GM12878 (cell line): Measurements from ENCODE around the gene ECT2L. TPM values are rescaled to one million over a fixed set of nuclear protein-coding genes. Genes with fewer than 3 reads are reported as not detected.

Experiments used
- ATAC-seq: fragments of 200-7000 bp; cut with Tn5 transposase; 3 replicates; pipeline ENCODE4 v1.9.1; 2020; ENCODE audit warnings: mild to moderate bottlenecking, moderate library complexity
- BruUV-seq: library from RNA; stranded (reverse); fragments of 400-500 nt; replicated peaks from 2 replicates; lab custom pipeline; 2021; lab: Mats Ljungman, UMichigan
- CTCF ChIA-PET: fragments of 300-600 bp; sonication (Branson Sonifier 250); formaldehyde crosslinking; extraction: SDS; loops from one replicate; lab custom pipeline; 2021; ENCODE audit warnings: inconsistent platforms; lab: Yijun Ruan, JAX
- POLR2A ChIA-PET: fragments of 350-600 bp; formaldehyde crosslinking; extraction: SDS; loops from one replicate; lab custom pipeline; 2021; ENCODE audit warnings: inconsistent platforms; lab: Charles Lee
- RAD21 ChIA-PET: fragments of 300-600 bp; sonication (Branson Sonifier 250); formaldehyde crosslinking; loops from one replicate; lab custom pipeline; 2023; ENCODE audit warnings: antibody characterized with exemption; ENCODE audit not compliant: unreplicated experiment; lab: Charles Lee
- SMC1A ChIA-PET: fragments of 300-600 bp; sonication (Branson Sonifier 250); formaldehyde crosslinking; loops from one replicate; lab custom pipeline; 2023; ENCODE audit not compliant: unreplicated experiment, uncharacterized antibody; lab: Charles Lee
- DNase-seq: peaks from one replicate; pipeline ENCODE4 v3.0.0-alpha.2; 2011; ENCODE audit warnings: low read depth, low spot score
- FAIRE-seq: peaks from 3 replicates; lab custom pipeline; 2011; peaks lifted over from hg19 to GRCh38; lab: Jason Lieb, UNC
- H2AFZ ChIP-seq: 2 replicates; pipeline ENCODE4 v1.6.0; 2011; ENCODE audit warnings: low read depth, low read length, control low read depth; ENCODE audit not compliant: control insufficient read depth
- H3K27ac ChIP-seq: 2 replicates; pipeline ENCODE4 v1.5.1; 2011; ENCODE audit warnings: control low read depth; ENCODE audit not compliant: control insufficient read depth, insufficient read depth
- H3K27me3 ChIP-seq, 2 experiments: replicated peaks in 1 of 2; 2 replicates each; pipeline versions ENCODE4 v1.6.0 to v1.6.1; 2011; ENCODE audit warnings: low read length in 1 of 2; ENCODE audit not compliant: control insufficient read depth in 2 of 2, insufficient read depth in 2 of 2
- H3K36me3 ChIP-seq, 2 experiments: 2 replicates each; pipeline ENCODE4 v1.5.1; 2011; ENCODE audit warnings: low read length in 1 of 2; ENCODE audit not compliant: control insufficient read depth in 2 of 2, insufficient read depth in 2 of 2
- H3K4me1 ChIP-seq: 2 replicates; pipeline ENCODE4 v1.6.1; 2011; ENCODE audit warnings: mild to moderate bottlenecking, low read length, moderate library complexity, mixed read lengths; ENCODE audit not compliant: control insufficient read depth, insufficient read depth
- H3K4me2 ChIP-seq: 2 replicates; pipeline ENCODE4 v1.6.0; 2011; ENCODE audit warnings: control low read depth; ENCODE audit not compliant: control insufficient read depth, insufficient read depth
- H3K4me3 ChIP-seq: fragments of 200-600 bp; sonication (generic); 2 replicates; pipeline ENCODE4 v1.5.1; 2016
- H3K79me2 ChIP-seq: 2 replicates; pipeline ENCODE4 v1.6.0; 2011; ENCODE audit warnings: low read length; ENCODE audit not compliant: control insufficient read depth, insufficient read depth
- H3K9ac ChIP-seq: 2 replicates; pipeline ENCODE4 v1.8.0; 2011; ENCODE audit warnings: low read length, control low read depth, mixed read lengths; ENCODE audit not compliant: control insufficient read depth, insufficient read depth
- H3K9me3 ChIP-seq: replicated peaks from 3 replicates; pipeline ENCODE4 v1.5.1; 2011; ENCODE audit warnings: mild to moderate bottlenecking, low read length; ENCODE audit not compliant: control insufficient read depth, insufficient read depth
- H4K20me1 ChIP-seq: 2 replicates; pipeline ENCODE4 v1.6.0; 2011; ENCODE audit not compliant: control insufficient read depth, insufficient read depth
- E2F4 ChIP-seq: IDR thresholded peaks from 2 replicates; pipeline ENCODE4 v1.6.1; 2012; ENCODE audit warnings: low read depth, low read length, improper control_type of control experiment
- ETV6 ChIP-seq, 2 experiments: fragments of 450-650 bp in 1 of 2; IDR thresholded peaks in 1 of 2; conservative IDR thresholded peaks in 1 of 2; 2 replicates each; pipeline ENCODE4 v1.6.1; 2014; ENCODE audit warnings: antibody characterized with exemption in 1 of 2, borderline replicate concordance in 1 of 2, low read depth in 1 of 2, mild to moderate bottlenecking in 1 of 2, moderate library complexity in 1 of 2
- EZH2 ChIP-seq: IDR thresholded peaks from 2 replicates; pipeline ENCODE4 v1.6.1; 2012; ENCODE audit warnings: low read depth, mild to moderate bottlenecking, control low read depth, inconsistent platforms, low read length, borderline replicate concordance; ENCODE audit not compliant: control insufficient read depth
- JUND ChIP-seq: IDR thresholded peaks from 2 replicates; pipeline ENCODE4 v1.6.1; 2012; ENCODE audit warnings: low read depth, mild to moderate bottlenecking, low read length, improper control_type of control experiment, moderate library complexity
- MEF2B ChIP-seq: fragments of 450-650 bp; IDR thresholded peaks from 2 replicates; pipeline ENCODE4 v1.6.1; 2018; ENCODE audit warnings: mild to moderate bottlenecking, moderate library complexity; ENCODE audit not compliant: partially characterized antibody, poor library complexity, severe bottlenecking
- NBN ChIP-seq: fragments of 450-650 bp; IDR thresholded peaks from 2 replicates; pipeline ENCODE4 v1.6.1; 2016
- NFIC ChIP-seq: IDR thresholded peaks from 2 replicates; pipeline ENCODE4 v1.6.1; 2012; ENCODE audit warnings: low read depth, mild to moderate bottlenecking, inconsistent platforms, low read length, moderate library complexity
- NFYA ChIP-seq: IDR thresholded peaks from 2 replicates; pipeline ENCODE4 v1.6.1; 2011; ENCODE audit warnings: low read depth, mild to moderate bottlenecking, low read length, improper control_type of control experiment, borderline replicate concordance
- NR2F1 ChIP-seq: fragments of 450-650 bp; conservative IDR thresholded peaks from 2 replicates; pipeline ENCODE4 v1.6.1; 2017; ENCODE audit warnings: mild to moderate bottlenecking
- PBX3 ChIP-seq: IDR thresholded peaks from 2 replicates; pipeline ENCODE4 v1.6.1; 2011; ENCODE audit warnings: mild to moderate bottlenecking, low read depth, low read length, moderate library complexity; ENCODE audit not compliant: insufficient replicate concordance
- PKNOX1 ChIP-seq: fragments of 450-650 bp; IDR thresholded peaks from 2 replicates; pipeline ENCODE4 v1.6.1; 2016; ENCODE audit warnings: mild to moderate bottlenecking
- POLR2A ChIP-seq: IDR thresholded peaks from 2 replicates; pipeline ENCODE4 v1.6.1; 2011; ENCODE audit warnings: low read depth, mild to moderate bottlenecking, low read length
- POU2F2 ChIP-seq: IDR thresholded peaks from 3 replicates; pipeline ENCODE4 v1.6.1; 2011; ENCODE audit warnings: low read depth, mild to moderate bottlenecking, low read length, borderline replicate concordance
- RB1 ChIP-seq: fragments of 450-650 bp; formaldehyde crosslinking; IDR thresholded peaks from 2 replicates; pipeline ENCODE4 v1.6.1; 2017; ENCODE audit warnings: mild to moderate bottlenecking, borderline replicate concordance
- TARDBP ChIP-seq: IDR thresholded peaks from 2 replicates; pipeline ENCODE4 v1.6.1; 2016; ENCODE audit warnings: borderline replicate concordance
- YBX1 ChIP-seq: fragments of 450-650 bp; IDR thresholded peaks from 2 replicates; pipeline ENCODE4 v1.6.1; 2016; ENCODE audit warnings: antibody characterized with exemption
- ZNF24 ChIP-seq: fragments of 450-650 bp; IDR thresholded peaks from 2 replicates; pipeline ENCODE4 v1.6.1; 2017; ENCODE audit warnings: antibody characterized with exemption, mild to moderate bottlenecking
- whole genome bisulfite sequencing: methylation state at CpG from one replicate; pipeline ENCODE4 v1.1.6; 2016; ENCODE audit warnings: low lambda C conversion rate; ENCODE audit not compliant: insufficient replicate concordance, insufficient coverage; ENCODE audit errors: missing lambda C conversion rate; 5-methylcytosine and 5-hydroxymethylcytosine counted together
- in situ Hi-C: fragments of 300-500 bp; cut with MboI; formaldehyde crosslinking; loops from 9 replicates; pipeline ENCODE4 v1.14.3; 2018; ENCODE audit warnings: mixed read lengths
- intact Hi-C: fragments of 100-400 bp; cut with micrococcal nuclease; formaldehyde crosslinking; loops from one replicate; pipeline ENCODE4 v1.14.2; 2022; ENCODE audit not compliant: unreplicated experiment
- polyA plus RNA-seq, 11 experiments: library from polyadenylated mRNA; depleted of rRNA in 4 of 11; unstranded in 6 of 11; stranded (reverse) in 5 of 11; fragments of >200 nt; fragmentation: Nextera tagmentation in 4 of 11; fragmentation: Illumina TruSeq in 1 of 11; extraction: Ambion mirVana in 4 of 11; extraction: Trizol in 1 of 11; gene quantifications; 1 replicate in 1 of 11; 2 replicates in 10 of 11; pipeline versions ENCODE4 v1.2.1 to v1.2.3, GENCODE V29; 2011 to 2016; ENCODE audit warnings: inconsistent platforms in 2 of 11, missing spikeins in 2 of 11, low read depth in 1 of 11
- total RNA-seq, 4 experiments: library from RNA; depleted of rRNA in 3 of 4; stranded (reverse); fragments of >200 nt in 3 of 4; fragmentation: Illumina TruSeq in 1 of 4; extraction: Trizol in 1 of 4; gene quantifications; 2 replicates each; pipeline versions ENCODE4 v1.2.1 to v1.2.3, GENCODE V29; 2013 to 2021

The ECT2L gene
- total and polyA plus RNA-seq, 10 of the 15 experiments (the other 5 are each of a cell fraction or from before 2014, with no cell fraction given) = 0.05 to 0.09 TPM; not detected in 8

- no TSS peak for BruUV-seq
- Histone ChIP-seq H3K27ac (no peak overlapping the region), H3K9me3 (no peaks in the 10 kb centered on the region), H3K36me3 (no peaks in the 10 kb centered on the region), H3K4me1 (no peaks in the 10 kb centered on the region), H4K20me1 (no peaks in the 10 kb centered on the region), H2AFZ (no peak overlapping the region), H3K4me3 (no peak overlapping the region)
- ChIA-PET POLR2A (no interaction called here), CTCF (no interaction called here), SMC1A (interaction anchor here (0.9 kb wide), 1 partner anchor 19 kb away, joined by 3 read pairs; no protein-coding TSS in a partner anchor)
- intact Hi-C loops = no loop called here
- DNase-seq (no peak), ATAC-seq (no peak)
- 70% methylated on average over 2 of the region's 2 CpGs for WGBS
- TF ChIP-seq ZNF24 (no peak), PKNOX1 (no peak), NFIC (no peak), NBN (no peak), NFYA (no peak), E2F4 (no peak), EZH2 (no peak), RB1 (no peak), NR2F1 (no peak), JUND (no peak), PBX3 (no peak), YBX1 (no peak), POU2F2 (no peak), TARDBP (no peak), POLR2A (no peak), MEF2B (no peak), ETV6 (conservative IDR thresholded peaks at IDR 0.05 in 1 of 2, IDR thresholded peaks at IDR 0.05 in 1 of 2; ENCODE audit: borderline replicate concordance in 1 of 2, low read depth in 1 of 2) (no peak)
- TF ChIP-seq, all 136 proteins: peak for 0
- Histone ChIP-seq H3K4me2 (no peak overlapping the region), H3K27me3 (no peaks in the 10 kb centered on the region), H3K79me2 (no peaks in the 10 kb centered on the region), H3K9ac (no peak overlapping the region)
- RAD21 ChIA-PET = no interaction called here
- no peak for FAIRE-seq
- in situ Hi-C loops = no loop called here
These were observed 884 bp downstream of the ECT2L start for GRCh38 chr6:138796771-138797170.
